Ovary (tissue), 3 donors: ENCODE measurements around the gene YOD1.

Source experiments
- CTCF ChIP-seq, 3 donors: fragments of 450-650 bp in 2 of 3; fragments of 200-600 bp in 1 of 3; IDR thresholded peaks; one replicate each; pipeline versions ENCODE4 v1.5.1 to v1.8.0; 2016 to 2022; ENCODE audit warnings: antibody characterized with exemption in 3 of 3, mild to moderate bottlenecking in 1 of 3
- POLR2A ChIP-seq: fragments of 450-650 bp; IDR thresholded peaks from one replicate; pipeline ENCODE4 v1.6.1; 2017; ENCODE audit warnings: antibody characterized with exemption, mild to moderate bottlenecking, moderate library complexity
- donor health status: DM: no; HTN: no; CAD: no.

- TF ChIP-seq POLR2A, result no peak
- TF ChIP-seq CTCF (IDR thresholded peaks at IDR 0.05), result no peak
Observed at GRCh38 chr1:207018707-207019106, 32.3 kb downstream of the YOD1 start.
